CD4-positive, alpha-beta T cell treated with Interleukin-10 for 1 hour (primary cell): ENCODE results near the gene MMP23B.
A peak's percentile ranks its signal among the peaks of the same experiment; 100 is the strongest.
"Not testable (repeated sequence)": the region's sequence is repeated elsewhere in the genome, so short reads cannot be mapped to it uniquely, and the experiment has no call there.

Source experiments
- DNase-seq: peaks from one replicate; pipeline ENCODE4 v3.0.0-alpha.2; 2020

Gene MMP23B

DNA sequence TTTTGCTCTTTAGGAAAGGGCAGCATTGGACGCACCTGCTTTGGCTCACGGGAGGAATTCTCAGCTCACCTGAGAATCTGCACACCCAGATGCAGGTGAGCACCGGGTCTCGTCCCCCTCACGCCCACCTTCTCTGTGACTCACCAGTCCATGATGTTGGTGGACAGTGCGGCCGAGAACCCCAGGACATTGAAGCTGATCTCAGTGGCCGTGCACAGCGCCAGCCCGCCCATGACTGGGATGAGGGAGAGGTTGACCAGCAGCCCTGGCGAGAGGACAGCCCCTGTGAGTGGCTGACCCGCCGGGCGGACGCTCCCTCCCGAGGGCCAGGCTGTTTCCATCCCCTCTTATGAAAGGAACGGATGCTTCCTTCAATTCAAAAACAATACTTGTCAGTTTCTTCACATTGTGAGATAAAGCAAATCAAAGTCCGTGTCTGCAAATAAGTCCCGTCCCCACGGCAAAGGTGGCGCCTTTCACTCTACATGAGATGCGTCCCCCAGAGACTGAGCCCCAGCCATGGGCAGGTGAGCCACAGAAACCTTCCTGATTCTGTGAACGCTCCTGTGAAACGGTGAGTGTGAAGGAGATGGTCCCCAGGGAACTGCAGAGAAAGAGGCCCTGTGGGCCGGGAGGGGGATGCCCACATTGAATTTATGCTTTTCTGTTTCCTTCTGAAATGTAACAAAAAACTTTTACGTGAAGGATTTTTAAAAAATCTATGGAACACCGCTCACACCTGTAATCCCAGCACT, 39.6 kb downstream of the MMP23B start:
- DNase-seq: no peak

DNA sequence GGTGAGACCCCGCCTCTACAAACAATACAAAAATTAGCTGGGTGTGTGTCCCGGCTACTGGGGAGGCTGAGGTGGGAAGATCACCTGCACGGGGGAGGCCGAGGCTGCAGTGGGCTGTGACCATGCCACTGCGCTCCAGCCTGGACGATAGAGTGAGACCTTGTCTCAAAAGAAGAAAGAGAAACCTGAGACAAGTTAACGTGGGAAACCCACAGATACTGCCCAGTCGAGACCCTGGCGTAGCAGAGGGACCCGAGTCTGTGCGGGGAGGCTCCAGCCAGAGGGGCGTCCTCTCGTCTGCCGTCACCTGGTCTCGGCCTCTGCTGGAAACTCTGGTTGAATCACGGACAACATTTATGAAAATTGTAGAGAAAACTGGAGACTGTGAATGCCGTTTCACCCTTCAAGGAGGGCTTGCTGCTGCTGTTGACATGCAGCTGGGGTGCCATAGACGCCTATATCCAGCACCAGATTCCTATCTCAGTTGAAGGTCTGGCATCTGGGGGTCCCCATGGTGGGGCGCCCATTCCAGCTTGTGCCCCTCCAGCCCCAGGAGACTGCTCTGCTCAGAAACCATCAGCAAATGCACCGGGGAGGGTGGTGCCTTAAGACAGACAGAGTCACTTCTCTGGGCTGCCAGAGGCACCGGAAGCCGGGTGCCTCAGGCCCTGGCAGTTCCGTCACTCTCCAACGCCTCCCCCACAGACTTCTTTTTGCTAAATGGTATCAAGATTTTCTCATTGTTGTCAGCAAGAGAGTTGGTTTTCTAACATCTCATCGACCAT, 40.4 kb downstream of the MMP23B start:
- DNase-seq: no peak

DNA sequence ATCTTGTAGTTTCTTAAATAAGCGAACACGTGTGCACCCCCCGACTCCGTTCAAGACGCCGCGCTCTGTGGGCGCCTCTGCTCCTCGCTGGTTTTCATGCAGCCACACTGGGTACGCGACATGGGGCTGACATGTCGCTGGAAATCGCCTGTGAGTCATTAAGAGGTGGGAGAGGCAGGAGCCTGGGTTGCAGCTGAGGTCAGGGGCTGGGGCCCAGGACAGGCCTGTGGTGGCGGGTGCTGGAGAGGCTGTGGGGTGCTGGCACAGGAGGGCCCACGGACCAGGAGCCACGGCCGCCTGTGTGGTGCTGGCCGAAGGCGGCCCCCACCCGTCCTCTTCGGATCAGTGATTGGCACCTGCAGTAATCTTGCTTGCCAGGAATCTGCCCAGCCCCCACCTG, 42.8 kb downstream of the MMP23B start:
- not testable (repeated sequence) for DNase-seq

DNA sequence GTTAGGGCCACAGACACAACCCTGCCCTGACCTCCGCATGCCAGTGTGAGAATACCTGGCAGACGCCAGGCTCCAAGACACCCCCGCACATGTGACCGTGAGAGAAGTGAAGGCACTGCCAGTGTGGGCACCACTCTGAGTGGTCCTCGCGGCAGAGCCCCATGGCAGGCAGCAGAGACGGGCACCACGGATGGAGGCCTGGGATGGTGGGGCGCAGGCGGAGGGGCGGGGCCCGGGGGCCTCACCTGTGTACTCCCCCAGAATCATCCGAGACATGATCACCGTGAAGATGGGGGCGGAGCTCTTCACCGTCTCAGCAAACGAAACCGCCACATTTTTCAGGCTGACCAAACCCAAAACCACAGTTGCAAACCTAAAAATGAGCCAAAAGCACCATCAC, 43.2 kb downstream of the MMP23B start:
- DNase-seq: not testable (repeated sequence)

DNA sequence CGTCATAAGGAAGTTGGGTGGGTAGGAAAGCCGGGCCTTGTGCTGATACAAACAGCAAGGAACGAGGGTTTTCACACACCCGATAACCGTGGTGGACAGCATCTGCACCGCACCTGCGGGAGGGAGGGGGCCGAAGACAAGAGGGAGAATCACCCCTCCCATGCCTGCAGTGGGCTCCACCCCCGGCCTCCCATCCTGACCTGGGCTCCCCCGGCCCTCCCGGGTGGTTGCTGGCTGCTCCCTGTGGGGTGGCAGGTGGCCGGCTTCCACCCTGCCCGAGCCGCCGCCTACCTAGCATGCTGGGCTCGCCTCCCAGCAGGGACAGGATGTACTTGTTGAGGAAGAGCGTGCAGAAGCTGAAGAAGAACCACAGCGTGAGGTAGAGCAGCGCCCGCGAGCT, 44.1 kb downstream of the MMP23B start:
- DNase-seq: not testable (repeated sequence)

DNA sequence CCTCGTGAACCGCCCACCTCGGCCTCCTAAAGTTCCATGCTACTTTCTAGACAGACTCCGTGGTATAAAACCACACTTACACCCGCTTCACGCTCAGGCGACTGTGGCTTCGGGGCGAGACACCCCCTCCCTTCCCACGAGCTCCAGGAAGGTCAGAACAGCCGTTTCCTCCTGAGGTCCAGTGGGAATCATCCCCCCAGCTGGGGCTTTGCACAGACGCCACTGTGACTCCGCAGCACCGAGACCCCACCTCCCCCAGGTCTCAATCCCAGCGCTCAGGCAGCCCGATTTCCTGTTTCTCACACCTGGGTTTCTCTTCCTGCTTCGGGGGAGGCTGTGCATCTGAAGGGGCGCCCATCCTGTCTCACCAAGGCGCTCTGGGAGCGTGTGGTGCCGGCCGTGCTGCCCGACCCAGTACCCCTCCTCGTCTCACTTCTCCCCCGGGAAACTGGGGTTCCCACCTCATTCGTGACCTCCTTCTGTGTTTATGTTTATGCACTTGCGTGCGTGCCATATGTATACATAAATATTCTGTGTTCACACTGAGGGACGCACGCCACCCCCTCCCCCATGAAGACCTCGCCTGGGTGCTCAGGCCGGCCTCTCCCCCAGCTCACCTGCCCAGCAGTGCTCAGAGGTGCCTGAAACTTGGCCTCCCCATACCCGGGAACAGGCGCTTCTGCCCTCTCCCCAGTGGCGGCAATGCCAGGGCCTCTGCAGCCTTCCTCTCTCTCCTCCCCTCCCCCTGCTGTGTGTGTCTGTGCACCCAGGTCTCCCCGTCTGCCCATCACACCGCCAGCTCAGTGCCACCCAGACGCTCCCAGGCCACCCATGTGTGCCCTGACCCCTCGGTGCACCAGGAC, 46.0 kb downstream of the MMP23B start:
- peak; percentile 55 for DNase-seq

- peak; percentile 58 for DNase-seq
These were observed 46.8 kb downstream of the MMP23B start for GRCh38 chr1:1678581-1679380.

- no peak for DNase-seq
These were observed 48.3 kb downstream of the MMP23B start for GRCh38 chr1:1680031-1680911.

- no peak for DNase-seq
These were observed 48.9 kb downstream of the MMP23B start for GRCh38 chr1:1680912-1681273.

DNA sequence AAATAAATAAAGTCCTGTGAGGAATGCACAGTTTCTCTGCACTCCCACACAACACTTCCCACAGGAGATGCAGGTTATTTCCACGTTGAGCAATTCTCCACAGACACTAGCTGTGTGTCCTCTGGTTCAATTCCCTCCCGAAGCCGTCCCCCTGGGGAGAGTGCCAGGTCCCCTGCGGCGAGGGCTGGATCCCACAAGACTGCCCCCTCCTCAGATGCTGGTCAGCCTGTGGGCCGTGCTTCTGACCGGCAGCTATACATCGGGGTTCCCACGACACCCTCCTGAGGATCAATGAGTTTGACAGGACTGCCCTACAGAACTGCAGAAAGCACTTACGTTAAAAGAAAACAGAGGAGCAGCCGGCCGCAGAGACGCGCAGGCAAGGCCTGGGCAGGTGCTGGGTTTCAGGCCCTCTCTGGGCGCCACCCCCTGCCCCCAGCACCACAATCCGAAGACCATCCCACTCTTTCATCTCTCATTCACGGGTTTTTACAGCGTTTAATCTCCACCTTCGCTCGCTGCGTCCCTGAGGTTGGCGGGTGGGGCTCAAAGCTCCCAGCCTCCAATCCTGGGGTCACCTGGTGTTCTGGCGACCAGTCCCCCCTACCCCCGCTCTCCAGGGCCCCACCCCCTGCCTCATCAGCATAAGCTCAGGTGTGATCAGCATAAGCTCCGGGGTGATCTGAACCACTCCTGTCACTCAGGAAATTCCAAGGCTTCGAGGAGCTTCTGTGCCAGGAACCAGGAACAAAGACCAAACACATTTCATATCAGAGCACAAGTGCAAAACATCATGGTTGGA, 51.3 kb downstream of the MMP23B start:
- DNase-seq: no peak
